Measurements from ENCODE around the gene FHOD3.

FHOD3 gene

DNA sequence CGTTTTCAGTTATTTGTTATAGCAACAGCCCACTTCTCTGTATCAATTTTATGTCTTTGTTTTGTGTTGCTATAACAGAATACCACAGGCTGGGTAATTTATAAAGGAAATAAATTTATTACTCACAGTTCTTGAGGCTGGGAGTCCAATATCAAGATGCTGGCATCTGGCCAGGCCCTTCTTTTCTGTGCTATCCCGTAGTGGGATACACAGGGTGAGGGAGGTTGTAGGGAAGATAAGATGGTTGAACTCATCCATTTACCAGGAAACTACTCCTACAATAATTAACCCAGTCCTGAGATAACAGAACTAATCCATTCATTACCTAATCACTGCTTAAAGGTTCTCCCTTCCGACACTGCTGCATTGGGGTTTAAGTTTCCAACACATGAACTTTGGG lies 310.6 kb downstream of the FHOD3 start:
- no peak for DNase-seq

- no peak for DNase-seq
Observed at GRCh38 chr18:36610258-36610657, 312.7 kb downstream of the FHOD3 start.

GRCh38 chr18:36610661-36611060 lies 313.1 kb downstream of the FHOD3 start:
- DNase-seq: no peak

DNA sequence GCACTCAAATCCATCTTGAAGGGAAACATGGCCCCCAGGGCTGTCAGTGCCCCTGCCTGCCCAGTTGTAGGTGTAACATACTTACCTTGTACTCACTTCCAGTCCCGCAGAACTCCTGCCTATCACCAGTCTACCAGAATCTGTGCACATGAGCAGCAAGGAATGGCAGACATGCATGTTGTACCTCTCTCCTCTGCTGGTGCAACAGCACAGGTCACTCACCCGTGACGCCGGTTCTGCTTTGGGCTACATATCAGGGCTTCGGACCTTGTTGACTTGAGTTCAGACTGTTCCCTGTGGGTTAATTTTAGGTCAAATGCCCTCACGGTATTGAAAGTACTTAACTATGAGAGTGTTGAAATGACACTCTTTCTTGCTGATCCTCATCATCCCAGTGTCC lies 315.6 kb downstream of the FHOD3 start:
- DNase-seq: no peak

GRCh38 chr18:36613810-36614209 lies 316.3 kb downstream of the FHOD3 start:
- DNase-seq: no peak

DNA sequence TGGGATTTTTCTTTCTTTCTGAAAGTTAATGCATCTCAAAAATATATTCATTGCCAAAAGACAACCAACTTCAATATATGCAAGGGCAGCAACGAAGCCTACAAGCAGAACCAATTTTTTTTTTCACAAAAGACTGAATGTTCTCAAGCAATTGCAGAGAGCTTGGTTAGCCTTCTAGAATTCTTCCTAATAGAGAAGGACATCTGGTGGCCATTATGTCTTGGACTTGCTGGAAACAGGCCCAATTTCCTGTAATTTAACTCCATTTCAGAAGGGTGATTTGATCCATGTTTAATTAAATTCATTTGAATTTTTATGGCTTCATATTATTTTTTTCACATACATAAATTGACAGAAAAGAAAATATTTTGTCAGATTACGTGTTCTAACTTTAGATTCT lies 323.3 kb downstream of the FHOD3 start:
- no peak for DNase-seq

- DNase-seq: no peak
Observed at GRCh38 chr18:36622610-36623009, 325.1 kb downstream of the FHOD3 start.

- no peak for DNase-seq
Observed at GRCh38 chr18:36623091-36623490, 325.6 kb downstream of the FHOD3 start.

GRCh38 chr18:36623681-36624190 lies 326.2 kb downstream of the FHOD3 start:
- DNase-seq: no peak

DNA sequence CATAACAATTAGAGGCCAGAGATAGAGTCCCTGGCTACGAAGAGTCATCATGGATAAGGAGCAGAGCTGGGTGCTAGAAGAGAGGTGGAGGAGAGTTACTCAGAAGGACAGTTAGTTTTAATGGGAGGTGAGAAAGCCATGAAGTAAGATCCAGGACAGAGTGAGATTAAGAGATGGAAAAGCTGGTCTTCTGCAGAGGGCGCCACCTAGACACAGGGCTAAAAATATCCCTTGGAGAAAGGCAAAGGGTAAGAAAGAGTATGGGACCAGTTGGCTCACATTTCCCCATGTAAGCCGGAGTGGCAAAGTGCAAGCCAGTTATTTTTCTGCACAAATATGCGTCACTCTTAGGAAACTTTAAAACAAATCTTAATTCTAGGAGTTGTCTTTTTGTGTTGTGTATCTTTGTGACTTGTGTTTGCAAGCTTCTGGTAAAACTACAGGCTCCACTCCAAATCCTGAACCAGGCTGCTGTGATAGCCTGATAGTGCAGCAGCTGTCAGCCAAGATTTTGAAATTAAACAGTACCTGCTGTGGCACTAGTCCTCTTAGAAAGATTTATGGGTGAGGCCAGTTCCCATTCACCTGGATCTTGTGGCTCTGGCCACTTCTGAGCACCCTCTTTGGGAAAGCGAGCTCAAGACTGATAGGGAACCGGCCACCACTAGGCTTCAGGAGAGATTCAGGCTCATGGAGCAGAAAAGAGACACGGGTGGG lies 327.1 kb downstream of the FHOD3 start:
- DNase-seq: no peak

DNA sequence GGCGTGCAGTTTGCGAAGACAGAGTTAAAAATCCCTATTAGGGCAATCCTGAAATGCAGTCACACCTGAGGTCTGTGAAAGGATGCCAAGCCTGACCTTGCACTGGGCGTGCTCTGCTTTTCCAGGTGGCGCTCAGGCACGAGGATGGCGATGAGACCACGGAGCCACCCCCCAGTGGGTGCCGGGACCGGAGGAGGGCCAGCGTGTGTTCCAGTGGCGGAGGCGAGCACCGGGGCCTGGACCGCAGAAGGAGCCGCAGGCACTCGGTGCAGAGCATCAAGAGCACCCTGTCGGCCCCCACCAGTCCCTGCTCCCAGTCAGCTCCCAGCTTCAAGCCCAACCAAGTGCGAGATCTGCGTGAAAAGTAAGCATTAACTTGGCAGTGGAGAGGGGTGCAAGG lies 327.9 kb downstream of the FHOD3 start:
- DNase-seq: no peak

DNA sequence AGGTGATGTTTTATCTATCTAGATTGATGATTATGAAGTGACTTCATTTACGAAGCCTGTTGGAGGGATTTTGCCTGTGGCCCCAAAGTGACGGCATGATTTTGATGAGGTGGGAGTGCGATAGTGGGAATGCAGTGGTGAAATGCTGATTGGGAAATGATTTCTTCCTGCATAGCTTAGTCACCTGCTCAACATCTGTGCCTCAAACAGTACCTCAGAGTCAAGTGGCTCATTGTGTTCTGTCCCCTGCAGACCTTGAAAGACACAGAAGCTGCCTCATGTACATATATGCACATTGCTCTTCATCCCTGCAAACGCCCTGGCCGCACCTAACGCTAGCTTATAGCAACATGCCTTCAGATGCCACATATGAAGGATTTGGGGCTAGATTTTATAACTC lies 330.1 kb downstream of the FHOD3 start:
- DNase-seq: no peak

- no peak for DNase-seq
Observed at GRCh38 chr18:36628435-36629137, 331.1 kb downstream of the FHOD3 start.

- no peak for DNase-seq
Observed at GRCh38 chr18:36629138-36629530, 331.6 kb downstream of the FHOD3 start.

- DNase-seq: no peak
Observed at GRCh38 chr18:36629836-36630235, 332.3 kb downstream of the FHOD3 start.

- DNase-seq: no peak
Observed at GRCh38 chr18:36630917-36631316, 333.4 kb downstream of the FHOD3 start.

- DNase-seq: no peak
Observed at GRCh38 chr18:36633961-36634412, 336.5 kb downstream of the FHOD3 start.

GRCh38 chr18:36634573-36635216 lies 337.2 kb downstream of the FHOD3 start:
- DNase-seq: no peak

- no peak for DNase-seq
Observed at GRCh38 chr18:36635414-36636096, 338.0 kb downstream of the FHOD3 start.

DNA sequence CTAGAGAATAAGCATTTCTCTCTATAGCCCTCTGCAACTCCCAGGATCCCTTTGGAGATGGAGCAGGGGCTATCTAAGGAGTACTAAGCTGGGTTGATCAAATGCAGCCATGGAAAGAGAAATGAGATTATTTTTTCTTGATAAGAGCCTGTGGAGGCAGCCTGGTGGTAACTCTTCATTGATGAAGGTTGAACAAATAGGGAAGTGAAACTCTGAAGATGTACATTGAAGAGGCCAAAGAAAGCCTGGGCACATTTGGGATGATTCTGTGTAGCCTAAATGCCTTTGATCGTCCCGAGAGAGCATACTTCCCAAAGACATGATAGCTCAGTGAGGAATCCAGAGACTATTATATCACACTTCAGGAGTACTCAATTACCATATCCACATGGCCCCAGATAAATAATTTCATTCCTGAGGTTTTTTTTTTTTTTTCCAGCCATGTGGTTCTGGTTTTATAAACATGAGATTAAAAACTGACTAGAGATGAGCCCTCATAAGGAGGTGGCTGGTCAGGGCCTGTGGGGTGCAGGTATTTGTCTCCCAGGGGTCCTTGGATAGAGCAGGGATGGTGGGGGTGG lies 338.8 kb downstream of the FHOD3 start:
- no peak for DNase-seq

GRCh38 chr18:36638224-36638623 lies 340.7 kb downstream of the FHOD3 start:
- DNase-seq: no peak

- DNase-seq: no peak
Observed at GRCh38 chr18:36640021-36640952, 342.8 kb downstream of the FHOD3 start.

Measured in activated naive CD4-positive, alpha-beta T cell (primary cell).